ENCODE data around the gene MACROD2. TPM values are rescaled to one million over a fixed set of nuclear protein-coding genes. Genes with fewer than 3 reads are reported as not detected.
"Not testable (repeated sequence)": the region's sequence is repeated elsewhere in the genome, so short reads cannot be mapped to it uniquely, and the experiment has no call there.

MACROD2 gene
- total RNA-seq, 1 donor from 2014 or later: not detected

GRCh38 chr20:14915356-14915755 lies 920.0 kb downstream of the MACROD2 start:
- no peak overlapping the region for H3K27ac Mint-ChIP-seq
- H3K9me3 Mint-ChIP-seq: peaks cover 26% of the 10 kb centered on the region

GRCh38 chr20:14916360-14916920 lies 921.1 kb downstream of the MACROD2 start:
- no peak for DNase-seq (ENCODE audit: low spot score)
- Mint-ChIP-seq H3K36me3 (ENCODE audit: low read depth) (no peaks in the 10 kb centered on the region), H3K9me3 (peaks cover 16% of the 10 kb centered on the region), H3K27ac (no peak overlapping the region), H3K27me3 (ENCODE audit: low read depth) (no peaks in the 10 kb centered on the region), H3K4me1 (ENCODE audit: low read depth) (no peaks in the 10 kb centered on the region), H3K4me3 (ENCODE audit: low read depth) (no peak overlapping the region)
- intact Hi-C loops (cut with micrococcal nuclease): no loop called here

More at GRCh38 chr20:14915356-14915755, 920.0 kb downstream of the MACROD2 start:
- DNase-seq (ENCODE audit: low spot score): no peak
- Mint-ChIP-seq H3K27me3 (ENCODE audit: low read depth) (no peaks in the 10 kb centered on the region), H3K4me1 (ENCODE audit: low read depth) (no peaks in the 10 kb centered on the region), H3K36me3 (ENCODE audit: low read depth) (no peaks in the 10 kb centered on the region), H3K4me3 (ENCODE audit: low read depth) (no peak overlapping the region)
- intact Hi-C loops (cut with micrococcal nuclease): no loop called here

GRCh38 chr20:14918281-14918680 lies 923.0 kb downstream of the MACROD2 start:
- H3K36me3 Mint-ChIP-seq (ENCODE audit: low read depth): no peaks in the 10 kb centered on the region
- no peak overlapping the region for H3K27ac Mint-ChIP-seq
- peaks cover 16% of the 10 kb centered on the region for H3K9me3 Mint-ChIP-seq
- intact Hi-C loops (cut with micrococcal nuclease): no loop called here
- no peaks in the 10 kb centered on the region for H3K27me3 Mint-ChIP-seq (ENCODE audit: low read depth)
- H3K4me1 Mint-ChIP-seq (ENCODE audit: low read depth): no peaks in the 10 kb centered on the region
- no peak overlapping the region for H3K4me3 Mint-ChIP-seq (ENCODE audit: low read depth)
- DNase-seq (ENCODE audit: low spot score): no peak

- Mint-ChIP-seq H3K9me3 (peaks cover 19% of the 10 kb centered on the region), H3K4me3 (ENCODE audit: low read depth) (no peak overlapping the region), H3K4me1 (ENCODE audit: low read depth) (no peaks in the 10 kb centered on the region), H3K36me3 (ENCODE audit: low read depth) (no peaks in the 10 kb centered on the region), H3K27me3 (ENCODE audit: low read depth) (no peaks in the 10 kb centered on the region), H3K27ac (no peak overlapping the region)
- intact Hi-C loops (cut with micrococcal nuclease): no loop called here
- DNase-seq (ENCODE audit: low spot score): no peak
Observed at GRCh38 chr20:14918976-14919375, 923.7 kb downstream of the MACROD2 start.

GRCh38 chr20:14919501-14920081 lies 924.3 kb downstream of the MACROD2 start:
- H3K27me3 Mint-ChIP-seq (ENCODE audit: low read depth): no peaks in the 10 kb centered on the region
- no peak overlapping the region for H3K27ac Mint-ChIP-seq
- no peaks in the 10 kb centered on the region for H3K36me3 Mint-ChIP-seq (ENCODE audit: low read depth)
- H3K4me1 Mint-ChIP-seq (ENCODE audit: low read depth): no peaks in the 10 kb centered on the region
- peaks cover 19% of the 10 kb centered on the region for H3K9me3 Mint-ChIP-seq
- no peak for DNase-seq (ENCODE audit: low spot score)
- intact Hi-C loops (cut with micrococcal nuclease): no loop called here
- H3K4me3 Mint-ChIP-seq (ENCODE audit: low read depth): no peak overlapping the region

- no peaks in the 10 kb centered on the region for H3K4me1 Mint-ChIP-seq (ENCODE audit: low read depth)
- no peaks in the 10 kb centered on the region for H3K27me3 Mint-ChIP-seq (ENCODE audit: low read depth)
- H3K4me3 Mint-ChIP-seq (ENCODE audit: low read depth): no peak overlapping the region
- H3K27ac Mint-ChIP-seq: no peak overlapping the region
- intact Hi-C loops (cut with micrococcal nuclease): no loop called here
- H3K36me3 Mint-ChIP-seq (ENCODE audit: low read depth): no peaks in the 10 kb centered on the region
- peaks cover 29% of the 10 kb centered on the region for H3K9me3 Mint-ChIP-seq
- DNase-seq (ENCODE audit: low spot score): no peak
Observed at GRCh38 chr20:14921513-14921912, 926.2 kb downstream of the MACROD2 start.

- Mint-ChIP-seq H3K27ac (no peak overlapping the region), H3K4me3 (ENCODE audit: low read depth) (no peak overlapping the region), H3K36me3 (ENCODE audit: low read depth) (no peaks in the 10 kb centered on the region), H3K27me3 (ENCODE audit: low read depth) (no peaks in the 10 kb centered on the region), H3K4me1 (ENCODE audit: low read depth) (no peaks in the 10 kb centered on the region), H3K9me3 (peaks cover 20% of the 10 kb centered on the region)
- DNase-seq (ENCODE audit: low spot score): no peak
- intact Hi-C loops (cut with micrococcal nuclease): no loop called here
Observed at GRCh38 chr20:14922503-14923267, 927.4 kb downstream of the MACROD2 start.

- H3K27ac Mint-ChIP-seq: no peak overlapping the region
- H3K36me3 Mint-ChIP-seq (ENCODE audit: low read depth): no peaks in the 10 kb centered on the region
- no peaks in the 10 kb centered on the region for H3K27me3 Mint-ChIP-seq (ENCODE audit: low read depth)
- intact Hi-C loops (cut with micrococcal nuclease): no loop called here
- no peaks in the 10 kb centered on the region for H3K4me1 Mint-ChIP-seq (ENCODE audit: low read depth)
- DNase-seq (ENCODE audit: low spot score): no peak
- no peak overlapping the region for H3K4me3 Mint-ChIP-seq (ENCODE audit: low read depth)
- peaks cover 29% of the 10 kb centered on the region for H3K9me3 Mint-ChIP-seq
Observed at GRCh38 chr20:14924433-14924832, 929.1 kb downstream of the MACROD2 start.

GRCh38 chr20:14925300-14925699 lies 930.0 kb downstream of the MACROD2 start:
- Mint-ChIP-seq H3K4me3 (ENCODE audit: low read depth) (no peak overlapping the region), H3K9me3 (peaks cover 29% of the 10 kb centered on the region), H3K36me3 (ENCODE audit: low read depth) (no peaks in the 10 kb centered on the region), H3K27ac (no peak overlapping the region), H3K4me1 (ENCODE audit: low read depth) (no peaks in the 10 kb centered on the region), H3K27me3 (ENCODE audit: low read depth) (no peaks in the 10 kb centered on the region)
- intact Hi-C loops (cut with micrococcal nuclease): no loop called here
- no peak for DNase-seq (ENCODE audit: low spot score)

GRCh38 chr20:14926436-14926835 lies 931.1 kb downstream of the MACROD2 start:
- H3K27me3 Mint-ChIP-seq (ENCODE audit: low read depth); H3K36me3 Mint-ChIP-seq (ENCODE audit: low read depth); H3K27ac Mint-ChIP-seq; intact Hi-C loops (cut with micrococcal nuclease); H3K4me1 Mint-ChIP-seq (ENCODE audit: low read depth); DNase-seq (ENCODE audit: low spot score); H3K4me3 Mint-ChIP-seq (ENCODE audit: low read depth): not testable (repeated sequence)
- H3K9me3 Mint-ChIP-seq: peaks cover 32% of the 10 kb centered on the region

- intact Hi-C loops (cut with micrococcal nuclease): no loop called here
- no peak overlapping the region for H3K27ac Mint-ChIP-seq
- H3K4me1 Mint-ChIP-seq (ENCODE audit: low read depth): no peaks in the 10 kb centered on the region
- peaks cover 31% of the 10 kb centered on the region for H3K9me3 Mint-ChIP-seq
- H3K4me3 Mint-ChIP-seq (ENCODE audit: low read depth): no peak overlapping the region
- no peaks in the 10 kb centered on the region for H3K27me3 Mint-ChIP-seq (ENCODE audit: low read depth)
- DNase-seq (ENCODE audit: low spot score): no peak
- H3K36me3 Mint-ChIP-seq (ENCODE audit: low read depth): no peaks in the 10 kb centered on the region
Observed at GRCh38 chr20:14928083-14928482, 932.8 kb downstream of the MACROD2 start.

GRCh38 chr20:14929388-14929787 lies 934.1 kb downstream of the MACROD2 start:
- intact Hi-C loops (cut with micrococcal nuclease): no loop called here
- Mint-ChIP-seq H3K4me3 (ENCODE audit: low read depth) (no peak overlapping the region), H3K9me3 (peaks cover 31% of the 10 kb centered on the region), H3K27me3 (ENCODE audit: low read depth) (no peaks in the 10 kb centered on the region), H3K36me3 (ENCODE audit: low read depth) (no peaks in the 10 kb centered on the region), H3K4me1 (ENCODE audit: low read depth) (no peaks in the 10 kb centered on the region), H3K27ac (no peak overlapping the region)
- no peak for DNase-seq (ENCODE audit: low spot score)

- no peak overlapping the region for H3K4me3 Mint-ChIP-seq (ENCODE audit: low read depth)
Observed at GRCh38 chr20:14932040-14932439, 936.7 kb downstream of the MACROD2 start.

More at GRCh38 chr20:14932040-14932439, 936.7 kb downstream of the MACROD2 start:
- intact Hi-C loops (cut with micrococcal nuclease): no loop called here
- H3K27ac Mint-ChIP-seq: no peak overlapping the region
- no peaks in the 10 kb centered on the region for H3K36me3 Mint-ChIP-seq (ENCODE audit: low read depth)
- DNase-seq (ENCODE audit: low spot score): no peak
- peaks cover 40% of the 10 kb centered on the region for H3K9me3 Mint-ChIP-seq
- H3K4me1 Mint-ChIP-seq (ENCODE audit: low read depth): no peaks in the 10 kb centered on the region
- H3K27me3 Mint-ChIP-seq (ENCODE audit: low read depth): no peaks in the 10 kb centered on the region

All from activated T-helper 2 cell treated with anti-CD3 and anti-CD28 coated beads, Interferon-gamma antibody, Interleukin-2, Interleukin-4, amounts not matched to agents 10 μg/mL and 5 μg/mL and 100 μg/mL, durations not matched to agents 14 hours and 24 hours and 36 hours (primary cell).